ENCODE measurements around the gene PLD1. TPM values are rescaled to one million over a fixed set of nuclear protein-coding genes. Genes with fewer than 3 reads are reported as not detected.

PLD1 gene
- total RNA-seq, 1 experiment from 2014 or later = 5.3 TPM

DNA sequence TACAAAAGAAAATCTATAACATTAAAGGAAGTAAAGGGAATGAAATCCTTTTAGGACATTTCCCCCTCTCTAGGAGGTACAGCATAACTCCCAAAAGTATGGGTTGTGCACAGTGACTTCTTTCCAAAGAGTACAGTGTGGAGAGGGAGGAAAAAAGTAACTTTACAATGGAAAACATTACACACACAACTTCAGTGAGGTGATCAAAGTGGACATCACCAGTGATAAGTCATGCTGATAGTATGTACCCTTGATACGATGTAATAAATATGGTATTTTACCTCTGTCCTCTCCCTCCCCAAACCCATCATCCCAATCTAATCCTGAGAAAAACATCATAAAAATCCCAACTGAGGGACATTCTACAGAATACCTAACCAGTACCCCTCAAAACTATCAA is 10.8 kb downstream of the PLD1 start:
- Mint-ChIP-seq H3K4me3 (ENCODE audit: unreplicated experiment) (no peak overlapping the region), H3K27me3 (ENCODE audit: insufficient read depth, unreplicated experiment) (no peaks in the 10 kb centered on the region), H3K9me3 (ENCODE audit: unreplicated experiment) (no peaks in the 10 kb centered on the region), H3K27ac (ENCODE audit: unreplicated experiment) (no peak overlapping the region), H3K36me3 (ENCODE audit: insufficient read depth, unreplicated experiment) (no peaks in the 10 kb centered on the region), H3K4me1 (ENCODE audit: low read depth, unreplicated experiment) (peaks cover 20% of the 10 kb centered on the region)
- no TSS peak for BruUV-seq (replicated peaks)
- Histone ChIP-seq H3K9me3 (no peaks in the 10 kb centered on the region), H3K27me3 (replicated peaks; ENCODE audit: control insufficient read depth, insufficient read depth, low read length) (no peaks in the 10 kb centered on the region), H3K36me3 (ENCODE audit: control insufficient read depth, insufficient read depth, low read length) (no peaks in the 10 kb centered on the region), H3K4me3 (ENCODE audit: low read depth, low read length) (no peak overlapping the region), H3K4me1 (no peaks in the 10 kb centered on the region; the same call in 1 of the 2 replicates)
- intact Hi-C loops (cut with micrococcal nuclease; ENCODE audit: unreplicated experiment) = no loop called here
- no peak for TF ChIP-seq CTCF (IDR thresholded peaks at IDR 0.05; ENCODE audit: insufficient read depth in 1 of 2, low read depth in 1 of 2, low read length in 1 of 2, severe bottlenecking in 1 of 2, unreplicated experiment in 1 of 2)
- CTCF ChIA-PET = no interaction called here
- POLR2A ChIA-PET = no interaction called here
- no peak for DNase-seq

DNA sequence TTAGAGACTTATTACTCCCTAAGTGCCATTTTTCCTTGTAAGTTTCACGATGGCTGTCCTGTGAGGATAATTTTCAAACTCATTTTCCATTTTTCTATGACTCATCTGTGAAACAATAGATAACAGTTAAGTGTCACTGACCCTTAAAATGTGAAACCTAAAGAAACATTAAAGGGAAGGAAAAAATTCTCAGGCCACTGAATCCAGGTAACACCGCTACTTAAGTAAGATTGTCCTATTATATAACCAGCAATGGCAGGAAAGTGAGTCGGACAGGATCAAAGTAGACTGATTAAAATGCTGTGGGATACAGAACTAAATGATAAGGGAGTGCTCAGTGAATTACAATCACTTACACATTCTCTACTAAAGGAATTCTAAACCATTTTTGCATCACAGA is 12.4 kb downstream of the PLD1 start:
- intact Hi-C loops (cut with micrococcal nuclease; ENCODE audit: unreplicated experiment) = no loop called here
- no peaks in the 10 kb centered on the region for H3K36me3 Mint-ChIP-seq (ENCODE audit: insufficient read depth, unreplicated experiment)
- no peaks in the 10 kb centered on the region for H3K27me3 Mint-ChIP-seq (ENCODE audit: insufficient read depth, unreplicated experiment)
- TF ChIP-seq CTCF (IDR thresholded peaks at IDR 0.05; ENCODE audit: insufficient read depth in 1 of 2, low read depth in 1 of 2, low read length in 1 of 2, severe bottlenecking in 1 of 2, unreplicated experiment in 1 of 2) = no peak
- H3K4me1 ChIP-seq = no peaks in the 10 kb centered on the region; the same call in 1 of the 2 replicates
- no peak overlapping the region for H3K4me3 Mint-ChIP-seq (ENCODE audit: unreplicated experiment)
- POLR2A ChIA-PET = no interaction called here
- H3K4me1 Mint-ChIP-seq (ENCODE audit: low read depth, unreplicated experiment) = peaks cover 13% of the 10 kb centered on the region
- BruUV-seq (replicated peaks) = no TSS peak
- no peak for DNase-seq
- CTCF ChIA-PET = no interaction called here
- no peak overlapping the region for H3K4me3 ChIP-seq (ENCODE audit: low read depth, low read length)
- no peaks in the 10 kb centered on the region for H3K9me3 ChIP-seq
- H3K9me3 Mint-ChIP-seq (ENCODE audit: unreplicated experiment) = no peaks in the 10 kb centered on the region
- no peaks in the 10 kb centered on the region for H3K36me3 ChIP-seq (ENCODE audit: control insufficient read depth, insufficient read depth, low read length)
- no peak overlapping the region for H3K27ac Mint-ChIP-seq (ENCODE audit: unreplicated experiment)
- no peaks in the 10 kb centered on the region for H3K27me3 ChIP-seq (replicated peaks; ENCODE audit: control insufficient read depth, insufficient read depth, low read length)

DNA sequence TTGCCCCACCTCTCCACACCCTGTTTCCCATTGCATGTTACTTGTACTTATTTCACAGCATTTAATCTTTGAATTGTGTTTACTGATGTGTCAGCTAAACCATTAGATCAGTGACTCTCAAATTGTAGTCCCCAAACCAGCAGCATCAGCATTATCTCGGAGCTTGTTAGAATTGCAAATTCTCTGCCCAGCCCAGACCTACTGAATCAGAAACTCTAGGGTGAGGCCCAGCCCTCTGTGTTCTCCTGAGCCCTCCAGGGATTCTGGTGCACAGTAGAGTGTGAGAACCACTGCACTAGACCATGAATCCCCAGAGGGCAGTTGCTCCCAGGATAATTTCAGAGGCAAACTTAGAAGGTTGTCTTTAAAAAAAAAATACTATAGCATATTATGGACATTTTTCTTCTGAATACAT is 13.0 kb downstream of the PLD1 start:
- intact Hi-C loops (cut with micrococcal nuclease; ENCODE audit: unreplicated experiment) = no loop called here
- H3K4me1 ChIP-seq = no peaks in the 10 kb centered on the region; the same call in 1 of the 2 replicates
- Mint-ChIP-seq H3K4me3 (ENCODE audit: unreplicated experiment) (no peak overlapping the region), H3K36me3 (ENCODE audit: insufficient read depth, unreplicated experiment) (no peaks in the 10 kb centered on the region), H3K27me3 (ENCODE audit: insufficient read depth, unreplicated experiment) (no peaks in the 10 kb centered on the region), H3K4me1 (ENCODE audit: low read depth, unreplicated experiment) (peaks cover 8% of the 10 kb centered on the region), H3K9me3 (ENCODE audit: unreplicated experiment) (no peaks in the 10 kb centered on the region), H3K27ac (ENCODE audit: unreplicated experiment) (no peak overlapping the region)
- ChIA-PET CTCF (no interaction called here), POLR2A (no interaction called here)
- no peaks in the 10 kb centered on the region for H3K27me3 ChIP-seq (replicated peaks; ENCODE audit: control insufficient read depth, insufficient read depth, low read length)
- H3K4me3 ChIP-seq (ENCODE audit: low read depth, low read length) = no peak overlapping the region
- no peak for TF ChIP-seq CTCF (IDR thresholded peaks at IDR 0.05; ENCODE audit: insufficient read depth in 1 of 2, low read depth in 1 of 2, low read length in 1 of 2, severe bottlenecking in 1 of 2, unreplicated experiment in 1 of 2)
- no peak for DNase-seq
- BruUV-seq (replicated peaks) = no TSS peak
- H3K9me3 ChIP-seq = no peaks in the 10 kb centered on the region
- no peaks in the 10 kb centered on the region for H3K36me3 ChIP-seq (ENCODE audit: control insufficient read depth, insufficient read depth, low read length)

Data from Caco-2 (cell line).